KOPT-K1 (cell line): ENCODE data around the gene IL1RN.
"Not testable (repeated sequence)": the region's sequence is repeated elsewhere in the genome, so short reads cannot be mapped to it uniquely, and the experiment has no call there.

Experiments used
- H3K27ac ChIP-seq: fragments of 200-600 bp; sonication (generic); 2 replicates; pipeline ENCODE4 v1.5.1; 2016; ENCODE audit warnings: antibody characterized with exemption, mild to moderate bottlenecking, low read depth, low read length; ENCODE audit not compliant: poor library complexity, severe bottlenecking
- H3K36me3 ChIP-seq: fragments of 200-600 bp; sonication (generic); 2 replicates; pipeline ENCODE4 v1.5.1; 2017; ENCODE audit warnings: antibody characterized with exemption, mild to moderate bottlenecking, low read length, moderate library complexity; ENCODE audit not compliant: insufficient read depth
- H3K9me3 ChIP-seq: fragments of 200-600 bp; sonication (generic); 2 replicates; pipeline ENCODE4 v1.5.1; 2017; ENCODE audit warnings: antibody characterized with exemption, low read length, mild to moderate bottlenecking; ENCODE audit not compliant: insufficient read depth, poor library complexity, severe bottlenecking

IL1RN gene

DNA sequence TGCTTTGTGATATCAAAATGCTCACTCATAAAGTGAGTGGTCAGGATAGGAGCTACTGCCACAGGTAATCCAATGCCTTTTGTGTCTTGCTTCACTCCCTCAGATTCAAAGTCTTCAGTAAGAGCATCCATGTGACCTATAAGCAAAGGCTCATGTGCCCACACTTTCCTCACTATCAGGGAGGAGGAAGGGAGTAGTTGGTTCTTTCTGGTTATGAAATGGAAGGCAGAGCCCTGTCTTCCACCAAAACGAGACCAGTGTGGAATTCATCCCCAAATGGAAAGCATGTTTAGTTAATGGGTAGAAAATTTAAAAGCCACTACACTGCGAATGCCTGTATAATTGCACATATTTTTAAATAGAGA is 33.8 kb upstream of the IL1RN start:
- Histone ChIP-seq H3K27ac (no peak overlapping the region), H3K36me3 (no peaks in the 10 kb centered on the region), H3K9me3 (peaks cover 6% of the 10 kb centered on the region)

DNA sequence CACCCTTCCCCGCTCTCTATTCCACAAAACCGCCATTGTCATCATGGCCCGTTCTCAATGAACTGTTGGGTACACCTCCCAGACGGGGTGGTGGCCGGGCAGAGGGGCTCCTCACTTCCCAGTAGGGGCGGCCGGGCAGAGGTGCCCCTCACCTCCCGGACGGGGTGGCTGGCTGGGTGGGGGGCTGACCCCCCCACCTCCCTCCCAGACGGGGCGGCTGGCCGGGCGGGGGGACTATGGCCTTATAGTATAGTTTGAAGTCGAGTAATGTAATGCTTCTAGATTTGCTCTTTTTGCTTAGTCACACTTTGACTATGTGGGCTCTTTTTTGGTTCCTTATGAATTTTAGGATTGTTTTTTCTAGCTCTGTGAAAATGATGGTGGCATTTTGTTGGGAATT is 31.1 kb upstream of the IL1RN start:
- not testable (repeated sequence) for H3K9me3 ChIP-seq, H3K27ac ChIP-seq, H3K36me3 ChIP-seq

DNA sequence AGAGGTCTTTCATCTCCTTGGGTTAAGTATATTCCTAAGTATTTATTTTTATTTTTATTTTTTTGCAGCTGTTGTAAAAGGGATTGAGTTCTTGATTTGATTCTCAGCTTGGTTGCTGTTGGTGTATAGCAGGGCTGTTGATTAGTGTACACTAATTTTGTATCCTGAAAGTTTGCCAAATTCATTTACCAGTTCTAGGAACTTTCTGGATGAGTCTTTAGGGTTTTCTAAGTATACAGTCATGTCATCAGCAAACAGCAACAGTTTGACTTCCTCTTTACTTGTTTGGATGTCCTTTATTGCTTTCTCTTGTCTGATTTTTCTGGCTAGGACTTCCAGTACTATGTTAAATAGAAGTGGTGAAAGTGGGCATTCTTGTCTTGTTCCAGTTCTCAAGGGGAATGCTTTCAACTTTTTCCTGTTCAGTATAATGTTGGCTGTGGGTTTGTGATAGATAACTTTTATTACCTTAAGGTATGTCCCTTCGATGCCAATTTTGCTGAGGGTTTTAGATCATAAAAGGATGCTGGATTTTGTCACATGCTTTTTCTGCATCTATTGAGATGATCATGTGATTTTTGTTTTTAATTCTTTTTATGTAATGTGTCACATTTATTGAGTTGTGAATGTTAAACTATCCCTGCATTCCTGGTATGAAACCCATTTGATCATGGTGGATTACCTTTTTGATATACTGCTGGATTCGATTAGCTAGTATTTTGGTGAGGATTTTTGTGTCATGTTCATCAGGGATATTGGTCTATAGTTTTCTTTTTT is 30.4 kb upstream of the IL1RN start:
- H3K36me3 ChIP-seq, H3K27ac ChIP-seq, H3K9me3 ChIP-seq: not testable (repeated sequence)

DNA sequence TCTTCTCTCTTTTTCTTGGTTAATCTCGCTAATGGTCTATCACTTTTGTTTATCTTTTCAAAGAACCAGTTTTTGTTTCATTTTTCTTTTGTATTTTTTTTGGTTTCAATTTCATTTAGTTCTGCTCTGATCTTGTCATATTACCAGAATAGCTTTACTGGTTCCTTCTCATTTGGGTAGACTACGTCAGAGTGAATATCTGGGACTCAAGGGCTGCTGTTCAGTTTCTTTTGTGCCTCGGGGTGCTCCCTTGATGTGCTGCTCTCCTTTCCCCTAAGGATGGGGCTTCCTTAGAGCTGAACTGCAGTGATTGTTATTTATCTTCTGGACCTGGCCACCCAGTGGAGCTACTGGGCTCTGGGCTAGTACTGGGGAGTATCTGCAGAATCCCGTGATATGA is 29.4 kb upstream of the IL1RN start:
- no peak overlapping the region for H3K27ac ChIP-seq
- H3K36me3 ChIP-seq = no peaks in the 10 kb centered on the region
- H3K9me3 ChIP-seq = peaks cover 9% of the 10 kb centered on the region

DNA sequence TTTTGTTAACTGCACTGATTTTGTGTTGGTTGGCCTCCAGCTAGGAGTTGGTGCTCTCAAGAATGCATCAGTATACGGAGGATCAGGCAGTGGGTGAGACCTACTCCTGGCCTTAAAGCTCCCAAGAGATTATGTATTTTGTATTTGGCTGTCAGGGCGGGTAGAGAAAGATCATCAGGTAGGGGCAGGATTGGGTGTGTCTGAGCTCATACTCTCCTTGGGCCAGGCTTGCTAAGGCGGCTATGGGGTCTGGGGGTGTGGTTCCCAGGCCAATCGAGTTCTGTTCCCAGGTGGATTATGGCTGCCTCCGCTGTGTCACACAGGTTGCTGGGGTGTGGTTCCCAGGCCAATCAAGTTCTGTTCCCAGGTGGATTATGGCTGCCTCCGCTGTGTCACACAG is 28.9 kb upstream of the IL1RN start:
- no peaks in the 10 kb centered on the region for H3K36me3 ChIP-seq
- no peak overlapping the region for H3K27ac ChIP-seq
- H3K9me3 ChIP-seq = peaks cover 9% of the 10 kb centered on the region

DNA sequence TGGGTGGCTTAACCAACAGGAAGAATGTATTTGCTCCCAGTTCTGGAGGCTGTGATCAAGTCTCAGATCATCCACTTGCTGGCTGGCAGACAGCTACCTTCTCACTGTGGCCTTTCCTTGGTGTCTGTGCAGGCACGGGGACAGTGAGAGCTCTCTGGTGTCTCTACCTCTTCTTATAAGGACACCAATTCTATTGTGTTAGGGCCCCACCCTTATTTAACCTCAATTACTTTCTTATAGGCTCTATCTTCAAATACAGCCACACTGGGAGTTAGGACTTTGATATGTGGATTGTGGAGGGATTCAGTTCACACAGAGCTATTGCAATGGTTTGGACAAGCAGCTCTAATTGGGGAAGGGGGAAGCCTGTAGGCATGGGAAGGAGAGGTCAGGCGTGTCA is 25.3 kb upstream of the IL1RN start:
- no peaks in the 10 kb centered on the region for H3K36me3 ChIP-seq
- peaks cover 9% of the 10 kb centered on the region for H3K9me3 ChIP-seq
- no peak overlapping the region for H3K27ac ChIP-seq

DNA sequence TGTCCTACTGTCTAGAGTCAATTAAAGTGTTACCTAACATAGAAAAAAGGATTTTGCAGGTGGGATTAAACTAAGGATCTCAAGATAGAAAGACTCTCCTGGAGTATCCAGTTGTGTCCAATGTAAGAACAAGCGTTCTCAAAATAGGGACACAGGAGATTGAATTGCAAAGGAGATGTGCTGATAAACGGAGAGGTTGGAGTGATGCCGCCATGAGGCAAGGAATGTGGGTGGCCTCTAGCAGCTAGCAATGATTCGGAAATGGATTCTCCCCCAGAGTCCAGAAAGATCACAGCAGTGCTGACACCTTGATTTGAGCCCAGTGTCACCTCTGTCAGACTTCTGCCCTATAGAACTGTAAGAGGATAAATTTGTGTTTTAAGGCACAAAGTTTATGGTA is 24.1 kb upstream of the IL1RN start:
- no peak overlapping the region for H3K27ac ChIP-seq

DNA sequence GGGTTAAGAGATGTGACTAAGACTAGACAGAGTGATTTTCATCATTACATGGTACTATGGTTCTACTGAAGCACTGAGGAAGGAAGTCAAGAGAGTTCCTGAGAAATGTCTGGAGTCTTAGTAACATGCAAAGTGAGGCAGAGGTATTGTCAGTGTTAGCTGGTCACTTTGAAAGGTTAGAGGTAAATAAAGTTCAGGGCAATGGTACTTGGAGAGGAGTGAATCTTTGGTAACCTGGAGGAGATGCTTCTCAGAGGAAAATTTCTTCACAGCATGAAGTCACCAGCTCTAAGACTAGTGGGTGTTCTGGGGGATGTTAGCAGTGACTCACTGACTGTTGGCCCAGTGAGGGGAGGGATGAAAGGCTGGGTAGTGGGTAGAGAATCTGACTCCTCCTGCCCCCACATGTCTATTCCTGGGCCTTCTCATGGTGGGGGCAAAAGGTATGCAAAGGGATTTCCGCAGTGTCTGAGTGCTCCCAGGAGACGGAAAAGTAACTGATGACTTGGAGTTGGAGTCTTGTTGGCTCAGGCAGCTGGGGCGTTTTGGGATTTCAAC is 23.3 kb upstream of the IL1RN start:
- Histone ChIP-seq H3K36me3 (no peaks in the 10 kb centered on the region), H3K9me3 (peaks cover 4% of the 10 kb centered on the region), H3K27ac (no peak overlapping the region)

More for the DNA sequence above, 24.1 kb upstream of the IL1RN start:
- no peaks in the 10 kb centered on the region for H3K36me3 ChIP-seq
- peaks cover 4% of the 10 kb centered on the region for H3K9me3 ChIP-seq

DNA sequence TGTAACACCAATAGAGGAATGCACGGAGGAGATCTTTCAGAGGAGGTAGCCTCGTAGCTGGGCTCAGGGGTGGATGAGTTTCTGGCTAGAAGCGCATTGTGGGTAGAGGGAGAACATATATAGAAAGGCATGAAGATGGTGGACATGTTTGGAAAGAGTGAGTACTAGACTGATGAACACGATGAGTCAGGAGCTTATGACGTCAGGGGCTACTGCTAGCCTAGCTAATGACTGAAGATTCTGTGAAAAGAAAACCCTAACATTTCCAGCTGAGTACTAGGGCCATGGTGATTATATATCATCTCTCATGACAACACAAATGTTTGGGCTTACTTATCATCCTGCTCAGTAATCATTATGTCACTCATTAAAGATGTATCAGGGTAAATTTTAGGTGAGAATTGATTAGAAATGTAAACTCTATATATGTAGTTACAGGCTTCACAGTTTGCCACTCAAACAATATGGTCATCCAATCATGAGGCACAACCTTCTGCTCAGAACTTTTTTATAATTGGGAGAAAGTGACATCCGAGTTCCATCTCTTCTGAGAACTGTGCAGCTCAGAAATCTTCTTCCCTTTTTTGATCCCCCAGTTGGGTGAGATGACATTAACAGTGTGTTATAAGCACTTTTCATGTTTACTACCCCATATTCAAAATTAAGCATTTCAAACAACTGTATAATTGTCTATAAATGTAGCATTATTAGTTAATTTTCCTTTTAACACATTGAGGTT is 22.2 kb upstream of the IL1RN start:
- H3K9me3 ChIP-seq = peaks cover 4% of the 10 kb centered on the region
- H3K27ac ChIP-seq = no peak overlapping the region
- no peaks in the 10 kb centered on the region for H3K36me3 ChIP-seq

DNA sequence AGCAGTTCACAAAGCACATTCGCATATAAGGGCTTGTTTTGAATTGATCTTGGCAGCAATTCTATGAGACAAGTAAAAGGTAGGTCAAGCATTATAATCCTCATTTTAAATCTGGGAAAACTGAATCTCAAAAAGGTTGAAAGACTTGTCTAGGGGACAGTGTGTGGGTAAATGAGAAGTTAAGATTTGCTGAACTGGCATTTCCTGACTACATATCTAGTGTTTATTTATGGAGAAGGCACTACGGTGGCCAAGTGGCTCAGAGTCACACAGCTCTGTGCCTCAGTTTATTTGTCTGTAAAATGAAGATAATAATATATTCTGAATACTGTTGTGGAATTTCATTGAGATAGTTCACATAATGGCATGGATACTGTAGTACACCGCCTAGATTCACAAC is 16.3 kb upstream of the IL1RN start:
- Histone ChIP-seq H3K9me3 (no peaks in the 10 kb centered on the region), H3K27ac (no peak overlapping the region), H3K36me3 (no peaks in the 10 kb centered on the region)

DNA sequence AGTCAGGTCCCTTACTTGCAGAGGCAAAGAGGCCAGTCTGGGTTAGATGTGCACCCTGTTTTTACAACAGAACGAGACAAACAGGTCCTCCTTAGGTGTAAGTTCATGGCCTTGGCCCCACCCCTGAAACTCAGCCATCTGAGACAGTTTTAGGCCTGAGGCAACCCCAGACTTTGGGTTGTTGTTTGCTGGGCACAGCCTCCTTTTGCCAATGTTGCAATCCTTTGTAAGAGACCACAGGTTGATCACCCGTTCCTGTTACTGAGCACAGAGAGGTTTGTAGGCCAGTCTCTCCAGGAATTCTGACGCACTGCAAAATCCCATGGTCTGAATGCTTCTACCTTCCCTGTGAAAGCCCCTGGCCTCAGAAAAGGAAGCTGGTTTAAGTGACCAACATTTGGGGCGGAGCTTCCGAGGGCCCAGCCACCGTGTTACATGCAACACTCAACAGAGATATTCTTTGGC is 15.5 kb upstream of the IL1RN start:
- H3K27ac ChIP-seq = no peak overlapping the region
- H3K36me3 ChIP-seq = no peaks in the 10 kb centered on the region
- H3K9me3 ChIP-seq = no peaks in the 10 kb centered on the region

DNA sequence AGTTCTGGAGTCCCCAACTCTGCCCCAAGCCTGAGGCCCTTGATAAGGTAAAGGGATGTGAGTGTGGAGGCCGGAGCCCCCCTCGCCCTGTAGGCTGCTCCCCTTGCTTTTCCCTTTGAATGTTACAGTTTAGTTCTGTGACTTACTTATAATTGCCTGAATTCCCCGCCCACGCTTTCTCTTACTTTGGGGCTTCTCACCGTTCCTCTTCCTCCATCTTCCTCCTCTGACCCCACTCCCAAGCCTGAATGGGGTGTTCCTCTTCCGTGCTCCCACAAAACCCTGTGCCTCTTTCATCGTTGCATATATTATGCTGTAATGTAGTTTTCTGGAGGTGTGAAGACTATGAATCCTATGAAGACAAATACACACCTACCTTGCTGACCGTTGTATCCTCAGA is 15.0 kb upstream of the IL1RN start:
- no peaks in the 10 kb centered on the region for H3K9me3 ChIP-seq
- H3K36me3 ChIP-seq = no peaks in the 10 kb centered on the region
- no peak overlapping the region for H3K27ac ChIP-seq

DNA sequence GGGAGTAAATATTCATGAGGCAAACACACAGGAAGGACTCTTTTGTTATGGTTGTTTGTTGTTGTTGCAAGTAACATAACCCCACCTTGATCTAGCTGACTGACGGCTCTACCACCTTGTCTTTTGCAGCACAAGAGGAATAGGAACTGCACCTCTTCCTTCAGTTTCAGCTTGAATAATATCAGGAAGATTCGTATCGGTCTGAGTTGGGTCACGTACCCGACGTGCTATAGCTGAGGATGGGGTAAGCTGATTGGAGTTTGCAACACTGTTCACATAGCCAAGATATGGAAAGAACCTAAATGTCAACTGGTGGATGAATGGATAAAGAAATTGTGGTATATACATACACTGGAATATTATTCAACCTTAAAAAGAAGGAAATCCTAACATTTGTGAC is 14.5 kb upstream of the IL1RN start:
- Histone ChIP-seq H3K27ac (no peak overlapping the region), H3K36me3 (no peaks in the 10 kb centered on the region), H3K9me3 (no peaks in the 10 kb centered on the region)

DNA sequence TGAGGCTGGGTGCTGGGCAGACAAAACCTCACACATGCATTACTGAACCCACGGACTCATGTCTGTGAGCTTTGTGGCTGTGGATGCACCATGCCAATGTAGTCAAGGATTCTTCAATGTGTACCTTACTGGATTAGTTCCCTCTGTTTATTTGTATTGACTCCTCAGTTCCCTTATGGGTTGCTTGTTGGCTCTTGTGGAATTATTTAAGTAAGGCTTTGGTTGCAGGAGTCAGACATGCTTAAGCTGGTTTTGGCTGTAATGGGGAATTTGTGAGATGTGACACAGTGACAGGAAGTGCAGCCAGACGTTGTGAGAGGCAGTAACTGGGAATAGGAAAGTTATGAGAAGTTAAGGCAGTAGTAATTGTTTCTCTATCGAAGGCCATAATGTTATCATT is 13.6 kb upstream of the IL1RN start:
- Histone ChIP-seq H3K36me3 (no peaks in the 10 kb centered on the region), H3K9me3 (no peaks in the 10 kb centered on the region), H3K27ac (no peak overlapping the region)

DNA sequence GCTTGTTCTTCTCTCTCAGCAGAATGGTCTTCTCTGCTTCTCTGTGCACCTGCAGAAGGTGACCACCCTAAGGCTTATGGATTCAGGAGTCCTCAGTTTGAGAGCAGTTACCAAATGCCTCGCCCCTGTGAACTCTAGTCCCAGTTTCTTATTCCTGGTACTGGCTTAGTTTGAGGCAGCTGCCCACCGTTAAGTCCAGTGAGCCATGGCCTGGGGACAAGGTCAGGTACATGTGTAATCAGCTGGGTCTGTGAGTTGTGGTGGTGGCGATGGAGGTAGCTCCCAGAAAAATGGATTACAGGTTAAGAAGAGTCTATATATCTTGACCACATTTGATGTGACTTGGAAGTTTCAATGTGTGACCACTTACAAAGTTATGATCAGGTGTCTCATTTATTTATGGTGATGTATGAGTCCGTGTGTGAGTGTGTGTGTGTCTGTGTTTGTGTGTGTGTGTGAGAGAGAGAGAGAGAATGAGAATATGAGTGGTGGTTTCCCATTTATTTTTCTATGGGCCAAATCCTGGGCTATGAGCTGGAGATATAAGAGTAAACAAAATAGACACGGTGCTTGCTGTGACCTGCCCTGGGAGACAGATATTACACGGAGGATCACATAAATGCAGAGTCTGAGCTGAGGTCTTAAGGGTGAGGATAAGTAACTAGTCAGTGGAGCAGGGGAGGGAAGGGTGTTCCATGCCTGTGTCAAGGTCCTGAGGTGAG is 13.0 kb upstream of the IL1RN start:
- H3K36me3 ChIP-seq = no peaks in the 10 kb centered on the region
- H3K27ac ChIP-seq = no peak overlapping the region
- H3K9me3 ChIP-seq = no peaks in the 10 kb centered on the region
